ENCODE data around the gene RNF39.
A peak's percentile ranks its signal among the peaks of the same experiment; 100 is the strongest.

RNF39 gene

GRCh38 chr6:30097902-30098768 is 22.6 kb upstream of the RNF39 start:
- no peak for DNase-seq (ENCODE audit: low read depth in 1 of 2, low spot score in 1 of 2)

- DNase-seq (ENCODE audit: low read depth in 1 of 2, low spot score in 1 of 2): no peak
Measured at GRCh38 chr6:30096829-30097228, 21.3 kb upstream of the RNF39 start.

GRCh38 chr6:30093951-30094661 is 18.5 kb upstream of the RNF39 start:
- DNase-seq (ENCODE audit: low read depth in 1 of 2, low spot score in 1 of 2): no peak

- no peak for DNase-seq (ENCODE audit: low read depth in 1 of 2, low spot score in 1 of 2)
Measured at GRCh38 chr6:30092852-30093543, 17.4 kb upstream of the RNF39 start.

GRCh38 chr6:30091577-30092381 is 16.2 kb upstream of the RNF39 start:
- no peak for DNase-seq (ENCODE audit: low read depth in 1 of 2, low spot score in 1 of 2)

GRCh38 chr6:30087876-30088275 is 12.3 kb upstream of the RNF39 start:
- DNase-seq (ENCODE audit: low read depth in 1 of 2, low spot score in 1 of 2): no peak

GRCh38 chr6:30077218-30077617 is 1.6 kb upstream of the RNF39 start:
- DNase-seq (ENCODE audit: low read depth in 1 of 2, low spot score in 1 of 2): no peak

GRCh38 chr6:30075790-30076732 is 492 bp upstream of the RNF39 start:
- DNase-seq (ENCODE audit: low read depth in 1 of 2, low spot score in 1 of 2): no peak

GRCh38 chr6:30074331-30075093 is 1.1 kb downstream of the RNF39 start:
- no peak for DNase-seq (ENCODE audit: low read depth in 1 of 2, low spot score in 1 of 2)

GRCh38 chr6:30073489-30074235 is 1.9 kb downstream of the RNF39 start:
- no peak for DNase-seq (ENCODE audit: low read depth in 1 of 2, low spot score in 1 of 2)

GRCh38 chr6:30071858-30072257 is 3.7 kb downstream of the RNF39 start:
- no peak for DNase-seq (ENCODE audit: low read depth in 1 of 2, low spot score in 1 of 2)

- no peak for DNase-seq (ENCODE audit: low read depth in 1 of 2, low spot score in 1 of 2)
Measured at GRCh38 chr6:30071081-30071818, 4.3 kb downstream of the RNF39 start.

- DNase-seq (ENCODE audit: low read depth in 1 of 2, low spot score in 1 of 2): no peak
Measured at GRCh38 chr6:30067460-30068139, 8.0 kb downstream of the RNF39 start.

GRCh38 chr6:30066577-30067459 is 8.8 kb downstream of the RNF39 start, which contains the start of gene PPP1R11:
Gene PPP1R11, plus strand, starts transcription at chr6:30067198. Its CDS starts 213 bp downstream, at chr6:30067411.
- peak; percentile 97 to 99 for DNase-seq (ENCODE audit: low read depth in 1 of 2, low spot score in 1 of 2)

GRCh38 chr6:30066082-30066481 is 9.5 kb downstream of the RNF39 start:
- DNase-seq (ENCODE audit: low read depth in 1 of 2, low spot score in 1 of 2): no peak

- DNase-seq (ENCODE audit: low read depth in 1 of 2, low spot score in 1 of 2): no peak
Measured at GRCh38 chr6:30063315-30063714, 12.3 kb downstream of the RNF39 start.
